Measurements from ENCODE around the gene PARD3.

DNA sequence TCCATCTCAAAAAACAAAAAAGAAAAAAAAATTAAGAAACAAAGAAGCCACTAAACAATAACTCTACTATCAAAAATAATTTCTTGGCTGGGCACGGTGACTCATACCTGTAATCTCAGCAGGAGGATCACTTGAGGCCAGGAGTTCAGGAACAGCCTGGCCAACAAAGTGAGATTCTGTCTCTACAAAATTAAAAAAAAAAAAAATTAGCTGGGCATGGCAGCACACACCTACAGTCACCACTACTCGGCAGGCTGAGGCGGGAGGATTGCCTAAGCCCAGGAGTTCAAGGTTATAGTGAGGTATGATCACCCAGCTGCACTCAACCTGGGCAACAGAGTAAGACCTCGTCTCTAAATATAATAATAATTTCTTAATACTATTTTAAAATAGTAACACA, 69.0 kb downstream of the PARD3 start:
- TF ChIP-seq ELF4 (IDR thresholded peaks at IDR 0.05), result no peak
- TF ChIP-seq FOXM1 (IDR thresholded peaks at IDR 0.05; ENCODE audit: borderline replicate concordance), result no peak
- TF ChIP-seq FOXA1 (IDR thresholded peaks at IDR 0.05), result no peak
- no peak for TF ChIP-seq FOXK2 (IDR thresholded peaks at IDR 0.05)
- TF ChIP-seq SUZ12 (IDR thresholded peaks at IDR 0.05), result no peak
- TF ChIP-seq TARDBP (IDR thresholded peaks at IDR 0.05), result no peak
- no peak for TF ChIP-seq L3MBTL2 (conservative IDR thresholded peaks at IDR 0.05)
- no peak for TF ChIP-seq ZNF384 (IDR thresholded peaks at IDR 0.05)
- TF ChIP-seq HDGF (IDR thresholded peaks at IDR 0.05; ENCODE audit: borderline replicate concordance), result no peak
- TF ChIP-seq, protein P1, sequence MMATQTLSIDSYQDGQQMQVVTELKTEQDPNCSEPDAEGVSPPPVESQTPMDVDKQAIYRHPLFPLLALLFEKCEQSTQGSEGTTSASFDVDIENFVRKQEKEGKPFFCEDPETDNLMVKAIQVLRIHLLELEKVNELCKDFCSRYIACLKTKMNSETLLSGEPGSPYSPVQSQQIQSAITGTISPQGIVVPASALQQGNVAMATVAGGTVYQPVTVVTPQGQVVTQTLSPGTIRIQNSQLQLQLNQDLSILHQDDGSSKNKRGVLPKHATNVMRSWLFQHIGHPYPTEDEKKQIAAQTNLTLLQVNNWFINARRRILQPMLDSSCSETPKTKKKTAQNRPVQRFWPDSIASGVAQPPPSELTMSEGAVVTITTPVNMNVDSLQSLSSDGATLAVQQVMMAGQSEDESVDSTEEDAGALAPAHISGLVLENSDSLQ (IDR thresholded peaks at IDR 0.05), result no peak
- no peak for TF ChIP-seq BHLHE40 (IDR thresholded peaks at IDR 0.05; ENCODE audit: borderline replicate concordance)
